ENCODE data around the gene JAK2.

- TF ChIP-seq CTCF (IDR thresholded peaks at IDR 0.05) = no peak
- no peak for TF ChIP-seq POLR2A (IDR thresholded peaks at IDR 0.05)
Measured at GRCh38 chr9:4969130-4969529, 15.9 kb upstream of the JAK2 start.
